ENCODE measurements around the gene TBX4.

DNA sequence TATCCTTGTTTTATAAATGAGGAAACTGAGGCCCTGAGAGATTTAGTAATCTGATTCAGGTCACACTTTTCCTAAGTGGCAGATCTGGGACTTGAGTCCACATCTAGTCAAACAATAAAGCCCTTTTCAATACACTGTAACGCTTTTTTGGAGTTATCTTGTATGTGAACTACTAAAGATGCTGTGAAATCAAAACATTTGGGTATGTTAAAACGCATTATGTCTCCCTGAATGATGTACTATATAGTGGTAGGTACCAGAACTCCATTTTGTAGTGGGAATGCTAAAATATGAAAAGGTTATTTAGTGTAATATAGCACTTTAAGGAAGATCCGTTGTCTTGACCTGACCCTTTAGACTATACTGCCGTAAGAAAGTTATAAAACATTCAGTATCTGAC lies 81.6 kb downstream of the TBX4 start:
- TF ChIP-seq GATA2 (IDR thresholded peaks at IDR 0.05; ENCODE audit: low read depth, low read length) (no peak), GATA3 (IDR thresholded peaks at IDR 0.05; ENCODE audit: low read depth, low read length) (no peak)
